ENCODE data around the gene METTL25.

DNA sequence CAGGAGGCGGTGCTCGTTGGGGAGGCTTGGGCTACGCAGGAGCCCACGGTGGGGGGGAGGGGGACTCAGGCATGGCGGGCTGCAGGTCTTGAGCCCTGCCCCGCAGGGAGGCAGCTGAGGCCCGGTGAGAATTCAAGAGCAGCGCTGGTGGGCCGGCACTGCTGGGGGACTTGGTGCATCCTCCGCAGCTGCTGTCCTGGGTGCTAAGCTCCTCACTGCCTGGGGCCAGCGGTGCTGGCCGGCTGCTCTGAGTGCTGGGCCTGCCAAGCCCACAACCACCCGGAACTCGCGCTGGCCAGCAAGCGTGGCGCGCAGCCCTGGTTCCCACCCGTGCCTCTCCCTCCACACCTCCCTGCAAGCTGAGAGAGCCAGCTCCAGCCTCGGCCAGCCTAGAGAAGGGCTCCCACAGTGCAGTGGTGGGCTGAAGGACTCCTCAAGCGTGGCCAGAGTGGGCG is 3.2 kb downstream of the METTL25 start:
- TF ChIP-seq, protein P1, sequence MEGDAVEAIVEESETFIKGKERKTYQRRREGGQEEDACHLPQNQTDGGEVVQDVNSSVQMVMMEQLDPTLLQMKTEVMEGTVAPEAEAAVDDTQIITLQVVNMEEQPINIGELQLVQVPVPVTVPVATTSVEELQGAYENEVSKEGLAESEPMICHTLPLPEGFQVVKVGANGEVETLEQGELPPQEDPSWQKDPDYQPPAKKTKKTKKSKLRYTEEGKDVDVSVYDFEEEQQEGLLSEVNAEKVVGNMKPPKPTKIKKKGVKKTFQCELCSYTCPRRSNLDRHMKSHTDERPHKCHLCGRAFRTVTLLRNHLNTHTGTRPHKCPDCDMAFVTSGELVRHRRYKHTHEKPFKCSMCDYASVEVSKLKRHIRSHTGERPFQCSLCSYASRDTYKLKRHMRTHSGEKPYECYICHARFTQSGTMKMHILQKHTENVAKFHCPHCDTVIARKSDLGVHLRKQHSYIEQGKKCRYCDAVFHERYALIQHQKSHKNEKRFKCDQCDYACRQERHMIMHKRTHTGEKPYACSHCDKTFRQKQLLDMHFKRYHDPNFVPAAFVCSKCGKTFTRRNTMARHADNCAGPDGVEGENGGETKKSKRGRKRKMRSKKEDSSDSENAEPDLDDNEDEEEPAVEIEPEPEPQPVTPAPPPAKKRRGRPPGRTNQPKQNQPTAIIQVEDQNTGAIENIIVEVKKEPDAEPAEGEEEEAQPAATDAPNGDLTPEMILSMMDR (conservative IDR thresholded peaks at IDR 0.05): no peak
- TF ChIP-seq ZFX (IDR thresholded peaks at IDR 0.05): no peak

Measured in C4-2B (cell line).